GM13977 (cell line): ENCODE data around the gene SPEM1.

Experiments used
- DNase-seq: peaks from one replicate; pipeline ENCODE4 v3.0.0; 2012; ENCODE audit warnings: low spot score
- in situ Hi-C: fragments of 300-500 bp; cut with MboI; formaldehyde crosslinking; loops from one replicate; pipeline ENCODE4 v1.12.0; 2022; ENCODE audit warnings: low sequenced_read_pairs, low pct_unique_long_range_greater_than_20kb, mixed read lengths, inconsistent platforms; ENCODE audit not compliant: unreplicated experiment
- TF ChIP-seq, protein P1 (sequence below): IDR thresholded peaks from 2 replicates; pipeline ENCODE4 v1.5.1; 2012; ENCODE audit warnings: mild to moderate bottlenecking, control low read depth; ENCODE audit not compliant: insufficient read depth; ENCODE audit errors: extremely low read depth, missing control alignments

Gene SPEM1

DNA sequence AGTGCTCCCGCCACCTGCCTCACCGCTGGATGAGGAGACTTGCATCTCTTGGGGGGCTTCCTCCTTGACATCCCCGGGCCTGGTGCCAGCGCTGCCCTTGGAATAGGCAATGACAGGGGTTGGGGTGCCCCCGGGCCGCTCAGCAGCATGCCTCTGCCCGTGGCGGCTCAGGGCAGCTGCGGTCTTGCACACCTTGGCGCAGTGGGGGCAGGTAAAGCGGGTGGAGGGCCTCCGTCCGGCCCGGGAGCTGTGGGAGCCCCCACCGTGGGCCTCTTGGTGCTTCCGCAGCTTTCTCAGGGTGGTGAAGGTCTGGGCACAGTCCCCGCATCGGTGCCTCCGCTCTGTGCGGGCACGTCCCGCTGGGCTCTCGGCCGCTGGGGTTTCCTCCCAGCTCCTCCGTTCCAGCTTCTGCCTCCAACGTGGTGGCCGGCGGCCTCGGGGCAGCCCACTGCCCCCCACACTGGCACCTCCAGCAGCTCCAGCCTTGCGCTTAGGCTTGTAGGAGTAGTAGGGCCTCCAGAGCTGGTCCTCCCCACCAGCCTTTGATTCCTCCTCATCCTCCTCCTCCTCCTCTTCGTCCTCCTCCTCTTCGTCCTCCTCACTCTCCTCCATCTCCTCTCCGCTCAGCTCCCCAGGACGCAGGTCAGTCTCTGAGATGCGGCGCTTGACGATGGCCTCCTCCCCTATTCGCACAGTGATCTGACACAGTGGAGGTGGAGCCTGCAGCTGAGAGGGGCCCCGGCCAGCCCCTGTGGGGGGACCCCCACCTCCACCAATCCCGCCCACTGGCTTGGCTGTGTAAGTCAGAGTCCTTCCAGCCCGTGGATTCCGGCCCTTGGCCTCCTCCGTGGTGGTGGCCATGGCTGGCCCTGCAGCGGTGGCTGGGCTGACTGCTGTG, 42.6 kb downstream of the SPEM1 start:
- TF ChIP-seq, protein P1, sequence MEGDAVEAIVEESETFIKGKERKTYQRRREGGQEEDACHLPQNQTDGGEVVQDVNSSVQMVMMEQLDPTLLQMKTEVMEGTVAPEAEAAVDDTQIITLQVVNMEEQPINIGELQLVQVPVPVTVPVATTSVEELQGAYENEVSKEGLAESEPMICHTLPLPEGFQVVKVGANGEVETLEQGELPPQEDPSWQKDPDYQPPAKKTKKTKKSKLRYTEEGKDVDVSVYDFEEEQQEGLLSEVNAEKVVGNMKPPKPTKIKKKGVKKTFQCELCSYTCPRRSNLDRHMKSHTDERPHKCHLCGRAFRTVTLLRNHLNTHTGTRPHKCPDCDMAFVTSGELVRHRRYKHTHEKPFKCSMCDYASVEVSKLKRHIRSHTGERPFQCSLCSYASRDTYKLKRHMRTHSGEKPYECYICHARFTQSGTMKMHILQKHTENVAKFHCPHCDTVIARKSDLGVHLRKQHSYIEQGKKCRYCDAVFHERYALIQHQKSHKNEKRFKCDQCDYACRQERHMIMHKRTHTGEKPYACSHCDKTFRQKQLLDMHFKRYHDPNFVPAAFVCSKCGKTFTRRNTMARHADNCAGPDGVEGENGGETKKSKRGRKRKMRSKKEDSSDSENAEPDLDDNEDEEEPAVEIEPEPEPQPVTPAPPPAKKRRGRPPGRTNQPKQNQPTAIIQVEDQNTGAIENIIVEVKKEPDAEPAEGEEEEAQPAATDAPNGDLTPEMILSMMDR: no peak
- in situ Hi-C loops: no loop called here
- no peak for DNase-seq

DNA sequence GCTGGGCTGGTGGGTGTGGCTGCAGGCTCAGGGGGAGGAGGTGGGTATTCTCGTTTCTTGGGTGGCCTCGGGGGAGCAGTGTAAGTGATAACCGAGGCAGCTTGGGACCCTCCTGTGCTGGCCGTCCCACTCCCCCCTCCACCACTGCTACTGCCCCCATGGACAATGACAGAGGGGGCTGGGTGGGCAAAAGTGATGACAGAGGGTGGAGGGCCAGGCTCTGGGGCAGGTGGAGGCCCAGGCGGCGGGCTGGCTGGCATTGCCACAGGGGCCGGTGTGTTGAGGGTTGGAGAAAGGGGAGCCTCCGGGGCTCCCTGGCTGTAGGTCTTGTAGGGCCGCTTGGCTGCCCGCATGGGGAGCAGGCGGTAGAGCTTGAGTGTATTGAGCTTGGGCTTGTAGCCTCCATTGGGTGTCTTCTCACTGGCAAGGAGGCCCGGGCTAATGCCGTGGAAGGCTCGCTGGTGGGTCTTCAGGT, 43.3 kb downstream of the SPEM1 start:
- TF ChIP-seq, protein P1: no peak
- DNase-seq: no peak
- in situ Hi-C loops: no loop called here

DNA sequence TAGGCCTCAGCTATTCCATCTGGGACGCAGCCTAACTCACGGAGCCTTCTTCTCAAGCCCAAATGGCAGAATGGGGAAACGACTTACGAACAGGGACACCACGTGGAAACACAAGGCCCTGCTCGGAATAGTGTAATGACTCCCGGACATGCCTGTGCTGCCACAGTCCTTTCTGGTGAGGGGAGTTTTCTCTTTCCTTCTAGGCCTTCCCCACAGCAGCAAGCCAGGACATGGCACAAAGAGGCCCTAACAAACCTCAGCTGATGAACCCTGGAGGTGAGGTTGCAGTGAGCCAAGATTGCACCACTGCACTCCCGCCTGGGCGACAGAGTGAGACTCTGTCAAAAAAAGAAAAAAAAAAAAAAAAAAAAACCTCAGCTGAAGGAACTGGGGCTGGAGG, 44.0 kb downstream of the SPEM1 start:
- TF ChIP-seq, protein P1: no peak
- in situ Hi-C loops: no loop called here
- DNase-seq: no peak

DNA sequence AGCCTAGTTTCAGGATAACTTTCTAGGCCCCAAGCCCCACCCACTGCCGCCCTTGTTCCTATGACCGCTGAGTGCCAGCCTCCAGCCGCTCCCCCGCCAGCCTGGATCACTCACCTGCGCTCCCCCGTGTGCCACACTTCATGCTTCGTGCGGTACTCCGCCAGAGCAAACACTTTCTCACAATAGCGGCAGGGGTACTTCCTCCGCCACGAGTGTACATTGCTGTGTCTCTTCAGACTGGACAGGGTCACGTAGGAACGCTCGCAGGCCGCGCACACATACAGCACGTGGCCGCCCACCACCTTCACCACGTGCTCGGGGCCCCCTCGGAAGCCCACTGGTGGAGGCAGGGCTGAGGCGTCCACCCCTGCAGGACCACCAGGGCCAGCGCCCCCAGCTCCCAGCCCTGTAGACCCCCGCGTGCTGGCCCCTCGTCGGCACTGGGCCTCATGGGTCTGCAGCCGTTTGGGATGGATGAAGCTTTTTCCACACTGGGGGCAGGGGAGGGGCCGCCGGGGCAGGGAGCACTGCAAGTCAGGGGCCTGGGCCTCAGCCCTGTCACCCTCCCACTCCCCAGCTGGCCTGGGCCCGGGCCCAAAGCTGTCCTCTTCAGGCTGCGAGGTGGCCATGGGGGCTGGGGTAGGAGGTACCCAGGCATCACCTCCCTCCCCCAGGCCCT, 45.6 kb downstream of the SPEM1 start:
- no peak for DNase-seq
- in situ Hi-C loops: no loop called here
- TF ChIP-seq, protein P1: no peak

DNA sequence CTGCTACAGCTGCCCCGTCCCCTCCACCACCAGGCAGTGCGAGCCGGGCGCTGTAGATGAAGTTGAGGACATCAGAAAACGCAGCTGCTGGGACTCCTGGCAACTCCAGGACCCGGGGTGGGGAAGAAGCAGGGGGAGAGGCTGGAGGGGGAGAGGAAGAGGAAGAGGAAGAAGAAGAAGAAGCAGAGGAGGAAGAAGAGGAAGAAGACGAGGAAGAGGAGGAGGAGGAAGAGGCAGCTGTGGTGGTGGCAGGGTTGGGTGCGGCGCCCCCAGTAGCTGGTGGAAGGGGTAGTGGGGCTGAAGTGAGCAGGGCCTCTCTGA, 46.2 kb downstream of the SPEM1 start:
- DNase-seq: no peak
- TF ChIP-seq, protein P1: no peak
- in situ Hi-C loops: no loop called here

DNA sequence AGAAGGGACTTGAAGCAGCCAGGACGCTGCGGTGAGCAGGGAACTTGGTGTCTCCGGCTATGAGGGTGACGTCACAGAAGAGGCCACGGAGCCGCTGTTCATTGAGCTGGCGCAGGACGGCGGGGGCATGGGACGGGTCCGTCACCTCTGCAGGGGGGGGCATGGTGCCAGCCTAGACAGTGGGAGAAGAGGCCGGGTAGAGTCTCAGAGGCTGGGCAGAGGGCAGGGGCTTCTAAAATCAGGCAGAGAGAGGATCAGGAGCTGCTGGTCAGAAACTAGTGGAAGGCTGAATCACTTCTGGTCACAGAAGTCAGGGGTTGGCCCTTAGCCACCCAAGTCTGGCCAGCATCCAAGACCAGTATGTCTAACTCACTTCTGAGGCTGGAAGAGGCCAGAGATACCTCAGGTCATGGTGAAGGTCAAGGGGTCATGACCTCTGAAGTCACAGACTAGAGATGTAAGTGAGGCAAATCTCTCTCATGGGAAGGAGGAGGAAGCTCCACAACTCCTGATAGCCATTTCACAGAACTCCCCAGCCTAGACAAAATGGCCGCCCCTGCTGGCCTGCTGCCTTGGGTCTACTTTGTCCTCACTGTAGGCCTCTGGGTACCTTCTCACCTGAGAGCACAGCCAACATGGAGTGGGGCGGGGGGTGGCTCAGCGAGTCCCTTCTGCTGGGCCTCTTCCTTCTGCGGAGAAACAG, 46.7 kb downstream of the SPEM1 start:
- TF ChIP-seq, protein P1: no peak
- no peak for DNase-seq
- in situ Hi-C loops: no loop called here
